BLaER1 (cell line): ENCODE data around the gene XYLT2.

ENCODE experiments used
- H3K27ac ChIP-seq: shearing (Covaris generic); formaldehyde crosslinking; 2 replicates; pipeline ENCODE4 v1.8.1; 2022
- H3K27me3 ChIP-seq: shearing (Covaris generic); formaldehyde crosslinking; 2 replicates; pipeline ENCODE4 v1.8.1; 2022
- H3K36me3 ChIP-seq: shearing (Covaris generic); formaldehyde crosslinking; 2 replicates; pipeline ENCODE4 v1.8.1; 2022
- H3K4me1 ChIP-seq: shearing (Covaris generic); formaldehyde crosslinking; 2 replicates; pipeline ENCODE4 v1.8.1; 2022
- H3K4me2 ChIP-seq: shearing (Covaris generic); formaldehyde crosslinking; 2 replicates; pipeline ENCODE4 v1.8.1; 2022
- H3K4me3 ChIP-seq: shearing (Covaris generic); formaldehyde crosslinking; 2 replicates; pipeline ENCODE4 v1.8.1; 2022
- H3K9ac ChIP-seq: shearing (Covaris generic); formaldehyde crosslinking; 2 replicates; pipeline ENCODE4 v1.8.1; 2022
- H3K9me3 ChIP-seq: shearing (Covaris generic); formaldehyde crosslinking; 2 replicates; pipeline ENCODE4 v1.8.1; 2022
- H4K20me1 ChIP-seq: shearing (Covaris generic); formaldehyde crosslinking; 2 replicates; pipeline ENCODE4 v1.8.1; 2022
- Cebpa-rat ChIP-seq: shearing (Covaris generic); IDR thresholded peaks from 2 replicates; pipeline ENCODE4 v1.8.1; 2022

XYLT2 gene

DNA sequence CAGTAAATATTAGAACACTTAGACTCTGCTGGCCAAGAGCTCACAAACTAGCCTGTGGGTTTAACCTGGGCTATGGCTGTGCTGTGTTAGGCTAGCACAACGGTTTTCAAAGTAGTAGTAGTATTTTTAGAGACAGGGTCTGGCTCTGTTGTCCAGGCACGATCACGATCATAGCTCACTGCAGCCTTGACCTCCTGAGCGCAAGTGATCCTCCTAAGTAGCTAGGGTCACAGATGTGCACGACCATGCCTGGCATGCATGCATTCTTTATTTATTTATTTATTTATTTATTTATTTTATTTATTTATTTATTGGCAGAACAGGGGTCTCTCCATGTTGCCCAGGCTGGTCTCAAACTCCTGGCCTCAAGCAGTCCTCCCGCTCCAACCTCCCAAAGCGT lies 16.7 kb downstream of the XYLT2 start:
- H3K36me3 ChIP-seq = peaks cover 73% of the 10 kb centered on the region
- no peaks in the 10 kb centered on the region for H3K9me3 ChIP-seq
- peaks cover 23% of the 10 kb centered on the region for H3K4me1 ChIP-seq
- H3K4me2 ChIP-seq = no peak overlapping the region
- no peak overlapping the region for H3K9ac ChIP-seq
- TF ChIP-seq Cebpa-rat = no peak
- no peak overlapping the region for H3K4me3 ChIP-seq
- no peak overlapping the region for H3K27ac ChIP-seq
- peaks cover 56% of the 10 kb centered on the region for H4K20me1 ChIP-seq
- no peaks in the 10 kb centered on the region for H3K27me3 ChIP-seq

DNA sequence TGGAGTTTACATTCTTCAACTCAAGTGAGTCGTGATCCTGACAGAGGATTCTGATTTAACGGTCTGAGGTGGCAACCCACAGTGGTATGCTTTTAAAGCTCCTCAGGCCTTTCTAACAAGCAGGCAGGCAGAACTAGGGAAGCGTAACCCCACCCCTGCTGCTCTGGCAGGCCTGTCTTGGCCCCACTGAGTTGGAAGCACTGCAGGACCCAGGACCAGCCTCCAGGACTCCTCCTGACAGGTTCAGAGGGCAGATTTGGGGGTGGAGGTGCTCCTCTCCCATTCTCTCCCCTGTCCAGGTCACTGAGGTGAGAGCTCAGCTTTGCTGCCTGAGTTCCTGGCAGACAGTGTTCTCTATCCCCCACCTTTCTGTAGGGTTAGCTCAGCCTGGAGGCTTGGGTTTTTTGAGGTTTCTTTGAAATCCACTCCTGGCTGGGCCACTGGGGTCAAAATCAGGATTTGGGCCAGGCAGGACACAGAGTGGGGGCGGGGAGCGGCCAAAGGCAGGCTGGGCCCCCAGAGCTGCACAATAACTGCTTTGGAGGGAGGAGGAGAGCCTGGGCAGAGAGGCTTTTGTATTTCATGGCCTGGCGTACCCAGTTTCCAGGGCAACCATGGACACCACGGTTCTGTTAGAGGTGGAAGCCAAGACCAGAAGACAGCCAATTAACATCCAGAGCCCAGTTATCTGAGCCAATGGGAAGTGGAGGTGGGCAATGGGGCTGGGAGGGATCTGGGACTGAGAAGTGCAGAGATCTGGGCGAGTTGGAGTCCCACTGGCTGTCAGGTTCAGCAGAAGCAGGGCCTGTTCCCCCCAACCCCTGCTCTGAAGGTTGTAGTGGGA lies 17.5 kb downstream of the XYLT2 start:
- Histone ChIP-seq H3K4me3 (no peak overlapping the region), H4K20me1 (peaks cover 48% of the 10 kb centered on the region), H3K9me3 (no peaks in the 10 kb centered on the region), H3K27me3 (no peaks in the 10 kb centered on the region), H3K27ac (no peak overlapping the region), H3K4me2 (no peak overlapping the region), H3K9ac (no peak overlapping the region), H3K36me3 (peaks cover 73% of the 10 kb centered on the region), H3K4me1 (peaks cover 23% of the 10 kb centered on the region)
- TF ChIP-seq Cebpa-rat = no peak

DNA sequence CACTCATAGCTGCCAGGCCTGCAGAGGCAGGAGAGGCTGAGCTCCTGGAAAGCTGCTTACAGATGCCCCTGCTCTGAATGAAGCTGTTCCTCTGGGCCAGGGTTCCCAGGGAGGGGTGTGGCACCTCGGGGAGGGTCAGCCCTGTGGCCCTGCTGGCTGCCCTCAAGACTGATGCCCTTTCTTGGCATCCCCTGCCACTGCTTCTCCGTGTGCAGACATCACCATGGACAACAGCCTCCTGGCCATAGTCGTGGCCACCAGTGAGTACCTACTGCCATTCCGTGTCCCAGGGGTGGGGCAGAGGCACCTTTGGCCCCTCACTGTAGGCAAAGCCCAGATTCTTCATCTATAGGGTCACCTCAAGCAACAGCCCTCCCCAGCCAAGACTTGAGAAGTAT lies 18.1 kb downstream of the XYLT2 start:
- TF ChIP-seq Cebpa-rat = no peak
- Histone ChIP-seq H3K36me3 (peaks cover 73% of the 10 kb centered on the region), H4K20me1 (peaks cover 43% of the 10 kb centered on the region), H3K4me2 (no peak overlapping the region), H3K4me3 (no peak overlapping the region), H3K9ac (no peak overlapping the region), H3K27ac (no peak overlapping the region), H3K9me3 (no peaks in the 10 kb centered on the region), H3K27me3 (no peaks in the 10 kb centered on the region), H3K4me1 (peaks cover 23% of the 10 kb centered on the region)

DNA sequence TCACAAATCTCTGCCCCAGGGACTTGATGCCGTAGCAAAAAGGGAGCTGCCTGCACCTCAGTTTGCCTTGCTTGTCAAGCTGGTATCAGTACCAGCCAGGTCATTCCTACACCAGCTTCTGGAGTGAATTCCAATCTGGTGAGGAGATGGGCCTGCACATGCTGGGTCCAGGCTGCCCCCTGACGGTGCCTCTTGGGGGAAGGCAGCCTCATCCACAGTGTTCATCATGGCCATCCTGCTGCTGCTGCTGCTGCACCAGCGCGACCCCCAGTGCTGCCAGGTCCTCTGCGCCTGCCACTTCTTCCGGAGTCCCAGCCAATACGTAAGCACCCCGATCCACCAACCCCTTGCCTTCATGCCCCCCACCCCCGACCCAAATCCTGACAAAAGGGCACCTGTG lies 18.8 kb downstream of the XYLT2 start:
- Histone ChIP-seq H3K4me1 (peaks cover 23% of the 10 kb centered on the region), H4K20me1 (peaks cover 36% of the 10 kb centered on the region), H3K4me2 (no peak overlapping the region), H3K4me3 (no peak overlapping the region), H3K9me3 (no peaks in the 10 kb centered on the region), H3K9ac (no peak overlapping the region), H3K36me3 (peaks cover 73% of the 10 kb centered on the region), H3K27me3 (no peaks in the 10 kb centered on the region), H3K27ac (no peak overlapping the region)
- no peak for TF ChIP-seq Cebpa-rat

DNA sequence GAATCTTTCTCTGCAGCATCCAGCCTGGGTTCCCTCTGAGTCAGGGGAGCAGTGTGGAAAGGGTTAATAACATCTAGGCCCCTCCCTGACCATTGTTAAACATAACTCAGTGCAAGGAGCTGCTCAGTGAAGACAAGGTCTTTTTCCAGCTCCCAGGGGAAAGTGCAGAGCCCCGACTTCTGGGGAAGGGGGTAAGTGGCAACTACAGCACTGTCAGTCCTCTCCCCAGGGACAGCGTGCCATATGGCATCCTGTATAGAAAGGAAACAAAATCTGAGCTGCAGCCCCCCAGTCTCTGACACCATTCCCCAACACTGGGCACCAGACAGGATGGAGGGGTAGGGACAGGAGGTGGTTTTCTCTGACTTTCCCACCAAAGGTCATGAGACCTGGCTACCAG lies 19.2 kb downstream of the XYLT2 start:
- no peaks in the 10 kb centered on the region for H3K9me3 ChIP-seq
- H4K20me1 ChIP-seq = peaks cover 32% of the 10 kb centered on the region
- peaks cover 23% of the 10 kb centered on the region for H3K4me1 ChIP-seq
- no peaks in the 10 kb centered on the region for H3K27me3 ChIP-seq
- peaks cover 73% of the 10 kb centered on the region for H3K36me3 ChIP-seq
- H3K27ac ChIP-seq = 0 out of 2 replicates have a peak overlapping the region, but pooled peaks have one; percentile 45
- no peak overlapping the region for H3K4me3 ChIP-seq
- 0 out of 2 replicates have a peak overlapping the region, but pooled peaks have one; percentile 34 for H3K9ac ChIP-seq
- H3K4me2 ChIP-seq = peak overlapping the region; percentile 44
- no peak for TF ChIP-seq Cebpa-rat

DNA sequence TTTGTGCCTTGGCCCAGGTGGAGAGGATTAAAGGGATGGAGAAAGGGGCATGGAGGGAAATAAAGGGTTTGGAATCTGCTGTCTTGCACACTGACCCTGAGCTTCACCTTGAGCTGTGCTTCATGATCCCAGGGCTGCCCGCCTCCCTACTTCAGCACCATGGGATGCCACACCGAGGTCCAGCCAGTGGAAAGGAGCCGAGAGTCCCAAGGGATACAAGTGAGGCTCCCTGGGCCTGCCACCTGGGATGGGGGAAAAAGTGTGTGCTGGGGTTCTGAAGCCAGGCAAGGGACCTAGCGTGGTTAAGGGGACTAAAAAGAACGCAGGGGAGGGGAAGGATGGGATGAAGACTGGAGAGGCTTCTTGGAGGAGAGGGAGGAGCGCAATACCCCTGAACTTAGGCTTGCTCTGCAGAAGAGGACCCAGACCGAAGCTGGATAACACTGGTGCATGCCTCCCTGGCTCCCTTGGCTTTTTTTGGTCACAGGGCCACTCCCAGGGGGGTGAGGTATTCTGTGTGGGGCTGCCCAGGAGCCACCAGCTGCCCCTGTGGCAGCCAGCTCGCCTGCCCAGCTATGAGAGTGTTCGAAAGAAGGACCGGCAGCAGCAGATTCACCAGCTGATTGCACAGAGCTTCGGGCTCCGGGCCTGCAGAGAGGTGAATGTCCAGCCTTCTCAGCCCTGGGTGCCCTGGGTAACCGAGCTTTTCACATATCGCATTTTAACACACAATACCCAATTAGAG lies 19.9 kb downstream of the XYLT2 start:
- no peaks in the 10 kb centered on the region for H3K9me3 ChIP-seq
- H4K20me1 ChIP-seq = peaks cover 26% of the 10 kb centered on the region
- peak overlapping the region; percentile 34; the same call in 1 of the 2 replicates for H3K9ac ChIP-seq
- H3K36me3 ChIP-seq = peaks cover 73% of the 10 kb centered on the region
- H3K4me3 ChIP-seq = no peak overlapping the region
- peak overlapping the region; percentile 44 for H3K4me2 ChIP-seq
- peak overlapping the region; percentile 45; the same call in 1 of the 2 replicates for H3K27ac ChIP-seq
- H3K4me1 ChIP-seq = peaks cover 23% of the 10 kb centered on the region
- H3K27me3 ChIP-seq = no peaks in the 10 kb centered on the region
- TF ChIP-seq Cebpa-rat = no peak

DNA sequence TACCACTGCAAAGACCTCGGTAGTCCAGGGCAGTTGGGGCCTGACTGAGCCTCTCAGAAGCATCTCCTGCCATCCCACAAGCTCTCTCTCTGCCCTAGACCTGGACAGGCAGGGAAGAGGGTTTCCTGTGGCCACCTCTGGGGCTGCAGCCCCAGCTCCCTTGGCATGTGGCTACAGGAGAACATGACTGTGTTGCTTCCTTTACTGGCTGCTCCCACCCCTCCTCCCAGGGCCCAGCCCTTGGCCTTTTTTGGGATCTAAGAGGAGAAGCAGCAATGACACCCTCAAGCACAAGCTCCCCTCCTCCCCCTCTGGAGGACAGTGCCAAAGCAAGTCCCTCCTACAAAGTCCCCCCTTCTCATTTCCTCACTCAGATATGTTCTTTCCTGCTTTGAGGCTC lies 21.5 kb downstream of the XYLT2 start:
- no peak for TF ChIP-seq Cebpa-rat
- Histone ChIP-seq H3K27ac (no peak overlapping the region), H3K4me1 (peaks cover 38% of the 10 kb centered on the region), H3K36me3 (peaks cover 72% of the 10 kb centered on the region), H3K9ac (no peak overlapping the region), H3K9me3 (no peaks in the 10 kb centered on the region), H3K27me3 (no peaks in the 10 kb centered on the region), H3K4me2 (no peak overlapping the region), H3K4me3 (no peak overlapping the region), H4K20me1 (peaks cover 26% of the 10 kb centered on the region)

DNA sequence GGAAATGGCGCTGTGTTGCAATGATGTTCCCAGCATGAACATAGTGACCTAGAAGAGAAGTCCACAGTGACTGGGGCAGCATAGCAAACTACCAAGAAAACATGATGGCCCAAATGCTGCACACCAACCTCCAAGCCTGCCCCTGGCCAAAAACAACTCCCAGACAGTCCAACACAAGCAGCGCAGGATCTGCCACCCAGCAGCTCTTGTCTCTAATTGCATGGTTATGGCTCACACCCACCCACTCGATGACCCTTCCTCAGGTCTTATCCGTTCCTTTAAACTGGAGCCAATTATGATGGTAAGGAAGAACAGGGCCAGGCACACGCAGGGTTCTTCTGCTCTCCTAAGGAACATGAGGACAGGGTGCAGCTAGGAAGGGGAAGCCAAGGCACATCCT lies 24.1 kb downstream of the XYLT2 start:
- peaks cover 41% of the 10 kb centered on the region for H3K4me1 ChIP-seq
- peaks cover 16% of the 10 kb centered on the region for H4K20me1 ChIP-seq
- no peaks in the 10 kb centered on the region for H3K9me3 ChIP-seq
- H3K4me2 ChIP-seq = no peak overlapping the region
- no peak overlapping the region for H3K9ac ChIP-seq
- no peaks in the 10 kb centered on the region for H3K27me3 ChIP-seq
- no peak overlapping the region for H3K27ac ChIP-seq
- no peak overlapping the region for H3K4me3 ChIP-seq
- TF ChIP-seq Cebpa-rat = no peak
- peaks cover 60% of the 10 kb centered on the region for H3K36me3 ChIP-seq

DNA sequence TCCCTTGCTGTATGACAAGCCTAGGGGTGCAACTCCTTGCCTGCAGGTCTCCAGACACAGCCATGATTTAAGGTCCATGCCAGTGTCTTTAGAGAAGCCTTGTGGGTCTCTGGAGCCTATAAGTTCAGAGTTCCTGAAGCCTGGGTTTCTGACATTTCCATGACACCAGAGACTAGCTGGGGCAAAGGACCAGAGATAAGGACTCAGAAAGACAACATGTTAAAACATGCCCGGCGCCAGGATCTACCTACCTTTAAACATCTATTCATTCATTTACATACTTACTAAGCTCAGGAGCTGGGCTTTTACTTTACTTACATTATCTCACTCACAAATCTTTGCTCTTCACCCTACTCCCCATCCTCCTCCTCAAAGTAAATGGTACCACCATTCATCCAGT lies 25.6 kb downstream of the XYLT2 start:
- peaks cover 61% of the 10 kb centered on the region for H3K36me3 ChIP-seq
- H3K27ac ChIP-seq = no peak overlapping the region
- TF ChIP-seq Cebpa-rat = no peak
- 0 out of 2 replicates have a peak overlapping the region, but pooled peaks have one; percentile 91 for H3K9ac ChIP-seq
- H3K27me3 ChIP-seq = no peaks in the 10 kb centered on the region
- H4K20me1 ChIP-seq = peaks cover 1% of the 10 kb centered on the region; the same call in 1 of the 2 replicates
- H3K9me3 ChIP-seq = no peaks in the 10 kb centered on the region
- no peak overlapping the region for H3K4me3 ChIP-seq
- H3K4me1 ChIP-seq = peaks cover 26% of the 10 kb centered on the region
- H3K4me2 ChIP-seq = peak overlapping the region; percentile 88

DNA sequence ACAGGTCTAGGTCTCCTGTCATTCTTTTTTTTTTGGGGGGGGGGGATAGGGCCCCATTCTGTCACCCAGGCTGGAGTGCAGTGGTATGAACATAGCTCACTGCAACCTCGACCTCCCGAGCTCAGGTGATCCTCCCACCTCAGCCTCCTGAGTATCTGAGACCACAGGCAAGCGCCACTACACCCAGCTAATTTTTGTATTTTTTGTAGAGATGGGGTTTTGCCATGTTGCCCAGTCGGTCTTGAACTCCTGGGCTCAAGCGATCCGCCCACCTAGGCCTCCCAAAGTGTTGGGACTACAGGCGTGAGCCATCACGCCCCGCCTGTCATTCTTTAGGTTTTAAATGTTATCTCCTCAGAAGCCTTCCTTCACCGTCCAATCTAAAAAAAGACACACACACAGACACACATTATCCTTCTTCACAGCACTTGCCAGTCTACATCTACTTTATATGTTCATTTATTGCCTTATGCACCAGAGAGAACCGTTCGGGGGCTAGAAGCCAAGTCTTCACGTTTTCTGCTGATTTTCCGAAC lies 26.4 kb downstream of the XYLT2 start:
- H3K4me3 ChIP-seq = peak overlapping the region; percentile 75
- no peaks in the 10 kb centered on the region for H3K9me3 ChIP-seq
- H3K27me3 ChIP-seq = no peaks in the 10 kb centered on the region
- peak overlapping the region; percentile 91 for H3K9ac ChIP-seq
- H3K27ac ChIP-seq = peak overlapping the region; percentile 93
- H4K20me1 ChIP-seq = no peaks in the 10 kb centered on the region
- no peak for TF ChIP-seq Cebpa-rat
- peak overlapping the region; percentile 88 for H3K4me2 ChIP-seq
- H3K4me1 ChIP-seq = peaks cover 21% of the 10 kb centered on the region
- H3K36me3 ChIP-seq = peaks cover 59% of the 10 kb centered on the region
